NCI-H1417 (cell line): ENCODE measurements around the gene C18orf63.
"Not testable (repeated sequence)": the region's sequence is repeated elsewhere in the genome, so short reads cannot be mapped to it uniquely, and the experiment has no call there.

Experiments used
- DNase-seq, 3 experiments: peaks; one replicate each; lab custom pipeline; 2025; lab: John Stamatoyannopoulos, UW

The C18orf63 gene

DNA sequence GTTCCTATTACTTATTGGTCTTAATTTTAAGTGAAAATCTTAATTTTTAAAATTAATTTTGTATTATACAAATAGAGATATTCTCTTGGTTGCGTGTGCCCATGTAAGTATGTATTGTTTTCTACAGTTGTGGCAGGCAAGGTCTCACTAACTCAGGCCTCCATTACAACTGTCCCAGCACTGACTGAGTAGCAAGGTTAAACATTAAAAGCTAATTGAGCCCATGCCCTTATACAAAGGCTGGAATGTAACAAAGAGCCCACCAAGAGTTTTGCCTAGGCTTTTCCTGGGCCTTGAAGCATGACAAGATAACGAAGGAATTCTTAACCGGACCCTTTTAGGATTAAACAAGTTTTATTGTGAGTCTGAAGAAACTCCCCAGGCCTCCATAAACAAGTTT lies 11.2 kb downstream of the C18orf63 start:
- not testable (repeated sequence) for DNase-seq

- DNase-seq, result no peak
Measured at GRCh38 chr18:74328206-74328605, 12.6 kb downstream of the C18orf63 start.

DNA sequence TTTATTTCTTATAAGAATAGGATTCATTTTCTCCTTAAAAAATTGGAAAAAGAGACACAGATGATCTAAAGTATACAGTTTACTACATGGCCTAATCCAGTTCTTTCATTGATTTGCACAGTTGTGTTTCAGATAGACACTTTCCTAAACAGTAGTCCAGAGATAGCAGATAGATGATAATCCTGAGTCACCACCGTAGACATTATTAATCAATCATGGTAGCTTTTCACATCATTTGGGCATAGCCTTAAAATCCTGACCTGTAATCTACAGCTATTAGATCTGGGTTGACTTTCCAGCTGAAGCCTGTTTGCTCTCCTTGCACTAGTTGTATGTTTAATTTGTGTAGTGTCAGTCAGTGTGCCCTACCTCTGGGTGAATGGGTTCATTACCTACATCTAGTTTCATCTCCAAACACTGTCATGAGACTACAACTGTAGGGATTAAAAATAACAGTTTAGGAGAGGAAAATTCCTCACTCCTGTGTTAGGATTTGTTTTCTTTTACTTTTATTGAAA lies 14.1 kb downstream of the C18orf63 start:
- DNase-seq, result no peak

DNA sequence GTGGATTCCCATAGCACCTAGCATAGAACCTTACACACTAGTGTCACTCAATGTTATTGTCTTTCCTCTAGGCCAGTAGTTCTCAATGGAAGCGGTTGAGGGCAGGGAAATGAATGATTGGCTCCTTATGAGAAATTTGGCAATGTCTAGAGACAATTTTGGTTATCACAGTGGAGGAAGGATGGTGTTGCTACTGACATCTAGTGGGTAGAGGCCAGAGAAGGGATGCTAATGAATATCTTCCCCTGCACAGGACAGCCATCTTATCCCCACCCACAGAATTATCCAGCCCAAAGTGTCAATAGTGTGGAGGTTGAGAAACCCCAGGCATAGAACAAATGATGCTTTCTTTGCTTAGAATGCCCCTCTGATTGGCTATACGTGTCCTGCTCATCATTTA lies 15.8 kb downstream of the C18orf63 start:
- peak in 2 of 3 experiments; percentile 15 to 74 for DNase-seq

- DNase-seq, result no peak
Measured at GRCh38 chr18:74333091-74333490, 17.5 kb downstream of the C18orf63 start.

DNA sequence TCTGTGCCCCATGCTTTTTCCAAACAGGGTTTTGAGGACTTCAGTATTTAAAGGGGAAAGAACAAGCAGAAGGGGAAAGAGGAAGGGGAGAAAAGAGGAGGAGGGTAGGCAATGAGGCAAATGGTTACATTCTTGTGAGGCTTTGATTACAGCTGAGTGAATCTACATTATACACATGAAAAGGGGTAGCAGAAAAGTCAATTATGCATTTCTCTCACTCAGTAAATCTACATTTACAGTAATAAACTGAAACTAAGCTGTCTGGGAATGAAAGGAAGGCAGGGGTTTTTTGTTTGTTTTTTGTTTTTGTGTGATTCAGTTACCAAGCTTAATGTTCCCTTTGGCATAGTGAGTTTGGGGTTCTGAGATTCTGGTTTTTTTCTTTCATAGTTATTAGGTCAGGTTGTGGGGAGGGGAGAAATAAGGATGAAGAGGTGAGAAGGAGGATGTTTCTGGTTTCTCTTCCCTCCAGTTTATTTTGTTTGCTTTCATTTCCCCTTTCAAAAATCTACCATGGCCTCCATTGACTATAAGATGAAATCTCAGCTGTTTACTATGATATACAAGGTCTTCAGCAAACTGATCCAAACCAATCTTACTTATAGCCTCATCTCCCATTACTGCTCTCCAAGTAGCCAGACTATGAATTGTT lies 18.7 kb downstream of the C18orf63 start:
- no peak for DNase-seq

- DNase-seq, result no peak
Measured at GRCh38 chr18:74336656-74337055, 21.0 kb downstream of the C18orf63 start.

DNA sequence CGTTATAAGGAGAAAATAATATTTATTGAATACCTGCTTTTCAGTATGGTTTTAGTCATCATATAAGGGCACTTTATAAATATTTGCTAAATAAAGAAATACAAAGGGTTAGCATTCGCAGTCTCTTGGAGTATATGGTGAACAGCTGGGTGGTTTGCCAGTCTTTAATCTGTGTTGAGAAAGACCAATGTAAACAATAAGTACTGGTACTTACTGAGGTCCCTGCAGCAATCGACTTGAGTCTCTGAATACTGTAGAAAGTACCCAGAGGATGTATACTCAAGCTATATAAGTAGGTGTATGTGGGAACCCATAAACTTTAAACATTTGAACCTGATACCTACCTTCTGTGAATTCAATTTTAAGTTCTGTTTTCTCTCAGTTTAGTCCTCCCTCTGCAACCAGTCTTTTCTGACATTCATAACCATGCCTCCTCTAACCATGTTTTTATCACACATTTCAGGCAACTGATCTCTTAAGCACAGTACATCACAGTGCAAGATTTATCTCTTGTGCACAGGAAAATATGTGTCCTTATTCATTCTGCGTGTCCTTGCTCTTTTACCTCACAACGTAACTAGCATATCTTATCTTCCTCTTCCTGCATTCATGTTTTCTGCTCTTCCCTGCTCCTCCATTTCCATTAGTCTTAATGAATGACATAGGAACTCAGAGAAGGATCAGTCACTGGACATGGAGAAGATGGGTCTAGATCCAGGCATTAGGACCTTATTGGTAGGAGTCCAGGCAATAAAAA lies 21.7 kb downstream of the C18orf63 start:
- no peak for DNase-seq

- DNase-seq, result no peak
Measured at GRCh38 chr18:74337912-74338309, 22.3 kb downstream of the C18orf63 start.

GRCh38 chr18:74342416-74343043 lies 26.9 kb downstream of the C18orf63 start:
- peak; percentile 2 to 87 (median 38) for DNase-seq

DNA sequence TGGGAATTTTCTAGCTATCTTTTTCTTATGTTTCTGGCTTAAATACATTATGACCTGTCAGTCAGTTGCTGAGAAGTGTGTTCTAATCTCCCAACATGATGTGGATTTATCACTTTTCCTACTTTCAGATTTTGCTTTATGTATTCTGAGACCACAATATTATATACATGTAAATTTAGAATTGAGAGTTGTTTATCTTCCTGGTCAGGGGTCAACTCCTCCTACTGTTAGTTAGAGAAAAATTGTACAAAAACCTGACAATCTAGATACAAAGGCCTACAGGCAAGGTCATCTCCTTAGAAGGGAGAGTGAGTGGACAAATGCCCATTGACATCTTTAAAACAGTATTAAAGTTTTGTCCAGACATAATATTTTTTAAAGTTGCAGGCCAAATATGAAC lies 30.6 kb downstream of the C18orf63 start:
- no peak for DNase-seq

DNA sequence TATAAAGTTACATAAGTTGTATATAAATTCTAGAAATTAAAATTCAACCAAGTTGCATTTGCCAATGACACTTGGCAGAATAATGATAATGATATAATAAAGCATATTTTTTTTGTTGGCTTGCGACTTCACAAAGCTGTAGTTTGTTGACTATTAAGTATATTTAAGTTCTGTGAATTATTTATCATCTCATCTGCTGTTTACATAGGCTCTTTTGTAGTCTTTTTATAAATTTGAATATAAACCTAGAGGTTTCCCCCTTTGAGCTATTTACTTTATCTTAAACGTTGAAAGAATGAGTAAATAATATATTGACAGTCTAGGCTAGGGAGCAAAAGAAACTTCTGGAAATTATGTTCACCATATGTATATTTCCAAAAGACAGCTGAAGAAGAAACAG lies 32.9 kb downstream of the C18orf63 start:
- DNase-seq, result no peak

- peak in 1 of 3 experiments; percentile 54 for DNase-seq
Measured at GRCh38 chr18:74351354-74351753, 35.7 kb downstream of the C18orf63 start.

- DNase-seq, result peak; percentile 17 to 92 (median 68)
Measured at GRCh38 chr18:74353169-74353775, 37.6 kb downstream of the C18orf63 start.

DNA sequence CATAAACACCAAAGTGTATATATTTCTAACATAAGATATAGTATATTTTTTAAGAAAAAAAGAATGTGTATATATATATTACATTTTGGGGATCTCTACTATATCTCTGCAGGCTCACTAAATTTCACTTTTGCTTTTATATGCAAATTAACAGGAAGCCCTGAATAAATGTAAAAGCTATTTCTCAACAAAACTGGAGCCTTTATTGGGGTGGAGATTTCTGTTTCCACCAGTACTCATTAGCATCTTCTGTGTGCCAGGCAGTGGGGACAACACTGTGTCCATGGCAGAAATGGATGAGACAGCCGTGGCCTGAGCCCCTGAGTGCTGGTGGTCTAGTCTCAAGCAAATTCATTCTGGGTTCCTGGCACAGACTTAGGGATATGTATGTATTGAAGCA lies 41.3 kb downstream of the C18orf63 start:
- peak in 1 of 3 experiments; percentile 43 for DNase-seq

GRCh38 chr18:74360852-74361655 lies 45.4 kb downstream of the C18orf63 start:
- DNase-seq, result peak in 2 of 3 experiments; percentile 24 to 46

DNA sequence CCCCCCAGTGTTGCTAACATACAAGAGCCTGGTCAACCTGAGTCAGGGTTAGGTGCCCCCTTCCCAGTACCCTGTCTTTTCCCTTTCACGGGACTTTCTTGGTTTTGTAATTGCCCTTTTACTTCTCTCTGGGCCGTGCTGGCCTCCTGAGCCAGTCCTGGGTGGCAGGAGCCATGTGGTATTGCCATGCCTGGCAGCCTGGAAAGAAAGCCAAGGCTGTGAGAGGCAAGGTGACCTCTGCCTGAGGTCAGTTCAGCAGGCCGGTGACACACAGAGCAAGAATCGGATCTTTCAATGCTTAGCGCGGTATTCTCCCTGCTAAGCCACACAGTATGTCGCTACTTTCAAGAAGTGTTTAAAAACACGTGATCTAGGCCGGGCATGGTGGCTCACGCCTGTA lies 52.3 kb downstream of the C18orf63 start:
- no peak for DNase-seq

GRCh38 chr18:74368901-74369705 lies 53.5 kb downstream of the C18orf63 start:
- DNase-seq, result no peak

DNA sequence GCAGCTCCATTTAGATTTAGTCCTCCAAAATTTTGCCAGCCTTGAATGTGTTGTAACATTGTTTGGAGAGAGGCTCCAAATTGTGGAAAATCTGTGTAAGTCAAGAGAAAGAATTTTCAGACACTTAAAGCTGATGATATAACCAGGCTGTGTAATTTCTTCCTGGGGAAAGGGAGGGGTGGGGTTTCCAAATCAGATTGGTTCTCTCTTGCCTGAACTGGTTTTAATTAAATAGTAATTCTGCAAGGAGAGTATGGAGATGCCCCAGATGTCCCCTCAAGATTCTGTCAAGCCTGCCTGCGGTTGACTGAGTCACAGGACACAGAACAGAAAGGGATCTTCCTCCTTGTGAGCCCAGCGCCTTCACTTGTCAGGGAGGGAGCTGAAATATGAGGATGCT lies 54.5 kb downstream of the C18orf63 start:
- DNase-seq, result no peak

GRCh38 chr18:74373428-74373827 lies 57.8 kb downstream of the C18orf63 start:
- no peak for DNase-seq

DNA sequence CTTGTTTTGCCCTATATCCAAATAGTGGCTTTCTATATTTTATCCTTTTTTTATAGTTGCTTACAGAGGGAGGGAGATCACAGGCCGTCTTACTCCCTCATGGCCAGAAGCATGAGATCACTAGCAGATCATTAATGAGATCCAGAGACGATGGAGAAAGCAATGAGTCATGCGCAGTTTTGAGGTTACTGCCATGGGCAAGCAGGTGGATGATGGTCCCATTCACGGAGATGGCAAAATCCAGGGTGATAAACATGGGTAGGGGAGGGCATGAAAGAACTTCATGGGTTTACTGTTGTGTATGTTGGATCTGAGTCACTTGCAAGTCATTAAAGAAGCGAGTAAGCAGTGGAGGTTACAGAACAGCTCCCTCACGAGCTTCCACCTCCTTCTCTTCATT lies 60.4 kb downstream of the C18orf63 start:
- no peak for DNase-seq
